ENCODE results near the gene ADCK1. TPM values are rescaled to one million over a fixed set of nuclear protein-coding genes. Genes with fewer than 3 reads are reported as not detected.
"Not testable (repeated sequence)": the region's sequence is repeated elsewhere in the genome, so short reads cannot be mapped to it uniquely, and the experiment has no call there.

Gene ADCK1
- total RNA-seq, 4 donors from 2014 or later, result 3.5 to 11.0 (median 5.5) TPM

GRCh38 chr14:77760381-77761204 is 39.3 kb upstream of the ADCK1 start, which contains the start of gene SNW1:
TSS of gene SNW1 (minus strand) at chr14:77761156. CDS start at chr14:77761127, 29 bp downstream.
- in situ Hi-C loops (cut with MboI; ENCODE audit: low sequenced_read_pairs in 4 of 4) (no loop called here), intact Hi-C loops (cut with DNase I; ENCODE audit: low total_unique reads) (loop anchor here (1.0 to 5.0 kb wide), 4 partner anchors 40 to 438 kb away; partner anchors contain the start of genes ADCK1, ALKBH1, GSTZ1 and POMT2)
- ATAC-seq (peak; percentile 67), DNase-seq (peak; percentile 89 to 94)
- no peaks in the 10 kb centered on the region for H3K27me3 ChIP-seq
- H3K4me1 ChIP-seq, result peaks cover 28 to 32% of the 10 kb centered on the region in 2 donors
- peak within 1 kb of the TSS; percentile 92 to 97 (median 94) for H3K27ac ChIP-seq
- H3K9me3 ChIP-seq, result no peaks in the 10 kb centered on the region
- H3K4me3 ChIP-seq, result peak within 1 kb of the TSS; percentile 81 to 100 (median 94)
- TF ChIP-seq POLR2A (IDR thresholded peaks at IDR 0.05) (peak; percentile 82 to 86), CTCF (IDR thresholded peaks at IDR 0.05 in 4 of 5, conservative IDR thresholded peaks at IDR 0.05 in 1 of 5) (peak in 1 of 5 experiments; percentile 14)
- no peaks in the 10 kb centered on the region for H3K36me3 ChIP-seq

GRCh38 chr14:77761205-77761931 is 38.5 kb upstream of the ADCK1 start:
- H3K4me1 ChIP-seq, result peaks cover 28 to 32% of the 10 kb centered on the region in 2 donors
- intact Hi-C loops (cut with DNase I; ENCODE audit: low total_unique reads) (loop anchor here (1.0 to 5.0 kb wide), 4 partner anchors 39 to 439 kb away; partner anchors contain the start of genes ADCK1, ALKBH1, GSTZ1 and POMT2), in situ Hi-C loops (cut with MboI; ENCODE audit: low sequenced_read_pairs in 4 of 4) (no loop called here)
- peak overlapping the region; percentile 81 to 100 (median 94) for H3K4me3 ChIP-seq
- no peaks in the 10 kb centered on the region for H3K9me3 ChIP-seq
- DNase-seq (peak; percentile 20 to 62), ATAC-seq (peak; percentile 99)
- peak overlapping the region; percentile 92 to 97 (median 94) for H3K27ac ChIP-seq
- no peaks in the 10 kb centered on the region for H3K27me3 ChIP-seq
- no peaks in the 10 kb centered on the region for H3K36me3 ChIP-seq
- peak in 2 of 5 experiments; percentile 14 to 41 for TF ChIP-seq CTCF (IDR thresholded peaks at IDR 0.05 in 4 of 5, conservative IDR thresholded peaks at IDR 0.05 in 1 of 5)
- no peak for TF ChIP-seq POLR2A (IDR thresholded peaks at IDR 0.05)

GRCh38 chr14:77763316-77763715 is 36.6 kb upstream of the ADCK1 start:
- in situ Hi-C loops (cut with MboI; ENCODE audit: low sequenced_read_pairs in 4 of 4), result no loop called here
- intact Hi-C loops (cut with DNase I; ENCODE audit: low total_unique reads), result loop anchor here (5.0 kb wide), 1 partner anchor 441 kb away; the partner anchor contains the start of genes GSTZ1 and POMT2
- Histone ChIP-seq H3K27me3 (no peaks in the 10 kb centered on the region), H3K27ac (no peak overlapping the region), H3K36me3 (no peaks in the 10 kb centered on the region), H3K4me1 (peaks cover 22 to 26% of the 10 kb centered on the region in 2 donors), H3K9me3 (no peaks in the 10 kb centered on the region), H3K4me3 (no peak overlapping the region)
- DNase-seq (no peak), ATAC-seq (no peak)
- TF ChIP-seq POLR2A (IDR thresholded peaks at IDR 0.05), result no peak
- TF ChIP-seq CTCF (IDR thresholded peaks at IDR 0.05 in 4 of 5, conservative IDR thresholded peaks at IDR 0.05 in 1 of 5), result no peak

GRCh38 chr14:77763978-77764377 is 35.9 kb upstream of the ADCK1 start:
- intact Hi-C loops (cut with DNase I; ENCODE audit: low total_unique reads) (loop anchor here (5.0 kb wide), 1 partner anchor 442 kb away; the partner anchor contains the start of genes GSTZ1 and POMT2), in situ Hi-C loops (cut with MboI; ENCODE audit: low sequenced_read_pairs in 4 of 4) (no loop called here)
- H3K36me3 ChIP-seq, result no peaks in the 10 kb centered on the region
- DNase-seq (no peak), ATAC-seq (no peak)
- H3K4me1 ChIP-seq, result peaks cover 16 to 19% of the 10 kb centered on the region in 2 donors
- no peak overlapping the region for H3K27ac ChIP-seq
- H3K27me3 ChIP-seq, result no peaks in the 10 kb centered on the region
- no peak for TF ChIP-seq CTCF (IDR thresholded peaks at IDR 0.05 in 4 of 5, conservative IDR thresholded peaks at IDR 0.05 in 1 of 5)
- no peak for TF ChIP-seq POLR2A (IDR thresholded peaks at IDR 0.05)
- no peak overlapping the region for H3K4me3 ChIP-seq
- H3K9me3 ChIP-seq, result no peaks in the 10 kb centered on the region

- in situ Hi-C loops (cut with MboI; ENCODE audit: low sequenced_read_pairs in 4 of 4); H3K4me1 ChIP-seq; ATAC-seq; H3K27ac ChIP-seq; H3K4me3 ChIP-seq; intact Hi-C loops (cut with DNase I; ENCODE audit: low total_unique reads); DNase-seq; H3K27me3 ChIP-seq; H3K36me3 ChIP-seq; H3K9me3 ChIP-seq: not testable (repeated sequence)
Observed at GRCh38 chr14:77768442-77769069, 31.4 kb upstream of the ADCK1 start.

GRCh38 chr14:77773966-77774365 is 25.9 kb upstream of the ADCK1 start:
- H3K36me3 ChIP-seq; H3K9me3 ChIP-seq; ATAC-seq; in situ Hi-C loops (cut with MboI; ENCODE audit: low sequenced_read_pairs in 4 of 4); H3K4me3 ChIP-seq; H3K27ac ChIP-seq; H3K4me1 ChIP-seq; DNase-seq; intact Hi-C loops (cut with DNase I; ENCODE audit: low total_unique reads); H3K27me3 ChIP-seq: not testable (repeated sequence)
